Mucosa of rectum (tissue), 2 donors: ENCODE results near the gene STK36.

Experiments
- H3K27ac ChIP-seq, 2 donors: one replicate each; pipeline ENCODE4 v1.7.0; 2013; ENCODE audit warnings: inconsistent platforms in 2 of 2, low read depth in 2 of 2, low read length in 2 of 2
- H3K27me3 ChIP-seq, 2 donors: one replicate each; pipeline ENCODE4 v1.7.0; 2013; ENCODE audit warnings: low read length in 2 of 2; ENCODE audit not compliant: control insufficient read depth in 2 of 2, insufficient read depth in 2 of 2
- H3K36me3 ChIP-seq, 2 donors: one replicate each; pipeline ENCODE4 v1.7.0; 2013; ENCODE audit warnings: low read length in 2 of 2; ENCODE audit not compliant: control insufficient read depth in 2 of 2, insufficient read depth in 2 of 2
- H3K4me1 ChIP-seq, 2 donors: one replicate each; pipeline ENCODE4 v1.7.0; 2013; ENCODE audit warnings: low read length in 2 of 2, mild to moderate bottlenecking in 1 of 2; ENCODE audit not compliant: control insufficient read depth in 2 of 2, insufficient read depth in 2 of 2
- H3K4me3 ChIP-seq, 2 donors: one replicate each; pipeline ENCODE4 v1.7.0; 2013; ENCODE audit warnings: low read length in 2 of 2
- H3K9ac ChIP-seq, 2 donors: one replicate each; pipeline ENCODE4 v1.7.0; 2013; ENCODE audit warnings: low read length in 2 of 2, low read depth in 1 of 2, mild to moderate bottlenecking in 1 of 2
- H3K9me3 ChIP-seq, 2 donors: one replicate each; pipeline ENCODE4 v1.7.0; 2013; ENCODE audit warnings: low read length in 2 of 2; ENCODE audit not compliant: control insufficient read depth in 2 of 2
- donor health status: healthy.
- donor health status: Normal muscosa, but diverticular disease.

The STK36 gene

DNA sequence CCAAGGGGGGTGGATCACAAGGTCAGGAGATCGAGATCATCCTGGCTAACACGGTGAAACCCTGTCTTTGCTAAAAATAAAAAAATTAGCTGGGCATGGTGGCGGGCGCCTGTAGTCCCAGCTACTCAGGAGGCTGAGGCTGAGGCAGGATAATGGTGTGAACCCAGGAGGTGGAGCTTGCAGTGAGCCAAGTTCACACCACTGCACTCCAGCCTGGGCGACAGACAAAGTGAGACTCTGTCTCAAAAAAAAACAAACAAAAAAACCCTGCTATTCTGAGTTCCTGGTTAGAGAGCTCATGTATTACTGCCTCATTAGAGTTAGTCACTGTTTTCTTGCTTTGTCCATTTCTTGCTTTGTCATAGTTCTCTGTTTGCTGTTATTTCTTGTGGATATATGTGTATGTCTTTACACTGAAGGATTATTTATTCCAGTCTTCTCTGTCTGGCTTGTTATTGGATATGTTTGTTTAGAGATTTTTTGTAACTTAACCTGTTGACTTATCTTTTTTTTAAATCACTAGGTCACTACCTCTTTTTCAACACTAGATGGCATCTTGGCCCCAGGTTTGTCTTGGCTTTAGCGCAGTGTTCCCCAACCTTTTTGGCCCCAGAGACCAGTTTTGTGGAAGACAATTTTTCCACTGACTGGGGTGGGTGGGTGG, 55.7 kb downstream of the STK36 start:
- Histone ChIP-seq H3K4me1 (peaks cover 5 to 13% of the 10 kb centered on the region in 2 donors), H3K27ac (no peak overlapping the region), H3K9me3 (peaks cover 0 to 3% of the 10 kb centered on the region in 2 donors), H3K4me3 (no peak overlapping the region), H3K9ac (no peak overlapping the region), H3K27me3 (no peaks in the 10 kb centered on the region), H3K36me3 (peaks cover 0 to 2% of the 10 kb centered on the region in 2 donors)

DNA sequence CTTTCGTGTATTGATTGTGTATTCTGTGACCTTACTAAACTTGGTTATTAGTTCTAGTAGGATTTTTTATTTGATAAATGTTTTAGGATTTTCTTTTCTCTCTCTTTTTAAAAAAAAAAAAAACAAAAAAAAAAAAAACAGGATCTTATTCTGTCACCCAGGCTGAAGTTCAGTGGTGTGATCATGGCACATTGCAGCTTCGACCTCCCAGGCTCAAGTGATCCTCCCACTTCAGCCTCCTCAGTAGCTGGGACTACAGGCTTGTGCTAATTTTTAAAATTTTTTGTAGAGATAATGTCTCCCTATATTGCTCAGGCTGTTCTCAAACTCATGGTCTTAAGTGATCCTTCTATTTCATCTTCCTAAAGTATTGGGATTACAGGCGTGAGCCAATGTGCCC, 57.8 kb downstream of the STK36 start:
- no peak overlapping the region for H3K27ac ChIP-seq
- H3K9me3 ChIP-seq: peaks cover 0 to 3% of the 10 kb centered on the region in 2 donors
- H3K27me3 ChIP-seq: no peaks in the 10 kb centered on the region

DNA sequence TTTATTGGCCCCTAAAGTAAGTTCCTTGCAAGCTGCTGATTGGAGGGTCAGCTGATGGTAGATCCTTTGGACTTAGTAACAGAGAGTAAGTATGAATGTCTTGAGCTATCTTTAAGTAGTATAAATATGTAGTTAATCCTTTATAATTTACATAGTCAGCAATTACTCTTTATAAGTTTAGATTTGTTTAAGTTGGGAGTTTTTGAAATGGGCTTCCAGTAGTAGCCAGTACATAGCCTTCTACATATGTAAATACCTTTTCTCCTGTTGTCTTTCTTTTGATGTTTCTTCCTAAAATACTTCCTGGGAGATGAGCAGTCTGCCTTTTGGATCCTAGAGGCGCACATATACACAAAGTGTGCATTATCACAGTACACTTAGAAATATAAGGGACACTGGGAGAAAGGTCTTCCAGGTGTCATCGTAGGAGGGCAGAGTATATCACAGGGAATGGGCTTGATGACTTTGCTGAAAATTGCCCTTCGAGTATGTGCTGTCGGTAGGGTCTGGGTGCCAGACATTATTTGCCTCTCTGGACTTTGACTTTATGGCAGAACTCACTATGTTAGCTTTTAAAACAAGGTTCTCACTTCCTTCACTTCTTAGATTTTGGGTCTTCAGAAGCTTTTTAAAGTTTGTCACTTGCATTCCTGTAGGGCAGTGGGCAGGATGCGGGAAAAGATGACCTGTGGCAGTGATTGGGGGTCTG, 60.3 kb downstream of the STK36 start:
- Histone ChIP-seq H3K36me3 (peaks cover 0 to 2% of the 10 kb centered on the region in 2 donors), H3K27ac (peak overlapping the region; percentile 17 to 29), H3K9me3 (peaks cover 0 to 3% of the 10 kb centered on the region in 2 donors), H3K27me3 (no peaks in the 10 kb centered on the region), H3K4me1 (peaks cover 5 to 16% of the 10 kb centered on the region in 2 donors), H3K9ac (no peak overlapping the region), H3K4me3 (no peak overlapping the region)

More for the DNA sequence above, 57.8 kb downstream of the STK36 start:
- Histone ChIP-seq H3K4me3 (no peak overlapping the region), H3K36me3 (peaks cover 0 to 2% of the 10 kb centered on the region in 2 donors), H3K4me1 (peaks cover 5 to 16% of the 10 kb centered on the region in 2 donors), H3K9ac (no peak overlapping the region)

DNA sequence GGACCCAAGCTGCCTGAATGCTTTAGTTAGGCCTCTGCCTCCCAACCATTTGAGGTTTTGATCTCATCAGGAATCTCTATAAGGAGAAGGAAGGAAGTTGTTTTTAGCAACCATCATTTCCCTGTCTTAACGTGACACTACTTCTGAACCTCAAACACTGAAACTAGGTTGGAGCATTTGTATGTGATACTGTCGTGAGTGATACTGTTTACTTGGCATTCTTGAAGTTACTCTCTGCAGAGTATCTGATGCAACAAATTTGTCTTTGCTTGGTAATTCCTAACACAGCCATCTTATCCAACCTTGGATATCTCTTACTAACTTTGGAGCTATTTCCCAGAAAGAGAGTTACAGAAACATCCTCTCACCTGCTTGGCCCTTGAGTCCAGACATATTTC, 60.9 kb downstream of the STK36 start:
- H3K27ac ChIP-seq: peak overlapping the region in 1 of 2 donors; percentile 17
- peaks cover 5 to 16% of the 10 kb centered on the region in 2 donors for H3K4me1 ChIP-seq

DNA sequence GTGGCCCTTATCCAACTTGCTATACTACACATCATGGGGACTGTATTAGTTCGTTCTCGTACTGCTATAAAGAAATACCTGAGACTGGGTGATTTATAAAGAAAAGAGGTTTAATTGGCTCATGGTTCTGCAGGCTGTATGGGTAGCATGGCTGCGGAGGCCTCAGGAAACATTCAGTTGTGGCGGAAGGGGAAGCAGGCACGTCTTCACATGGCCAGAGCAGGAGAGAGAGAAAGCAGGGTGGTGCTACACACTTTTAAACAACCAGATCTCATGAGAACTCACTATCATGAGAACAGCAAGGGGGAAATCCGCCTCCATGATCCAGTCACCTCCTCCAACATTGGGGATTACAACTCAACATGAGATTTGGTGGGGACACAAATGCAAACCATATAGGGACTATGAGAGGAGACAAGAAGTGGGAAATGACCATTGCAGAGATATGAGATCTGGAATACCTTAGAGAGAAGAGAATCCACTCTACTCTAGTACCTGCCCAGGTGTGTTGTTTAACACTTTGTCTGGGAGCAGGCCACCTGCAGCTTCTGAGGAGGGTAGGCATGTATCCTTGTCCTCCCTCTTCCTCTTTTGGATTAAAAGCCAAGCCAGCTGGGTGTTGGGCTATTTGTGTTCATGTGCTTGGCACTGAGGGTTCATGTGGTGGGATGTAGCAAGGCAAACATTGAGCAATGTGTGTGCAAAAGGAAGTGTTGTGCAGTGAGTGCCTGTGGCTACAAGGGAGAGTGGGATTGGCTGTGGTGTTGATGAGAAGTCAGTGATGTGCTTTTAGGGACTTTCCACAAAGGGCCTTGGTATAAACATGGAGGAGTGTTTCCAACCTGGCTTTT, 61.5 kb downstream of the STK36 start:
- Histone ChIP-seq H3K4me3 (no peak overlapping the region), H3K27me3 (no peaks in the 10 kb centered on the region), H3K4me1 (peaks cover 5 to 16% of the 10 kb centered on the region in 2 donors), H3K36me3 (peaks cover 7 to 10% of the 10 kb centered on the region in 2 donors), H3K27ac (peak overlapping the region in 1 of 2 donors; percentile 17), H3K9ac (no peak overlapping the region), H3K9me3 (no peaks in the 10 kb centered on the region)

More for the DNA sequence above, 60.9 kb downstream of the STK36 start:
- H3K9me3 ChIP-seq: peaks cover 0 to under 1% of the 10 kb centered on the region in 2 donors
- H3K27me3 ChIP-seq: no peaks in the 10 kb centered on the region
- no peak overlapping the region for H3K9ac ChIP-seq
- H3K4me3 ChIP-seq: no peak overlapping the region
- peaks cover 1 to 5% of the 10 kb centered on the region in 2 donors for H3K36me3 ChIP-seq

DNA sequence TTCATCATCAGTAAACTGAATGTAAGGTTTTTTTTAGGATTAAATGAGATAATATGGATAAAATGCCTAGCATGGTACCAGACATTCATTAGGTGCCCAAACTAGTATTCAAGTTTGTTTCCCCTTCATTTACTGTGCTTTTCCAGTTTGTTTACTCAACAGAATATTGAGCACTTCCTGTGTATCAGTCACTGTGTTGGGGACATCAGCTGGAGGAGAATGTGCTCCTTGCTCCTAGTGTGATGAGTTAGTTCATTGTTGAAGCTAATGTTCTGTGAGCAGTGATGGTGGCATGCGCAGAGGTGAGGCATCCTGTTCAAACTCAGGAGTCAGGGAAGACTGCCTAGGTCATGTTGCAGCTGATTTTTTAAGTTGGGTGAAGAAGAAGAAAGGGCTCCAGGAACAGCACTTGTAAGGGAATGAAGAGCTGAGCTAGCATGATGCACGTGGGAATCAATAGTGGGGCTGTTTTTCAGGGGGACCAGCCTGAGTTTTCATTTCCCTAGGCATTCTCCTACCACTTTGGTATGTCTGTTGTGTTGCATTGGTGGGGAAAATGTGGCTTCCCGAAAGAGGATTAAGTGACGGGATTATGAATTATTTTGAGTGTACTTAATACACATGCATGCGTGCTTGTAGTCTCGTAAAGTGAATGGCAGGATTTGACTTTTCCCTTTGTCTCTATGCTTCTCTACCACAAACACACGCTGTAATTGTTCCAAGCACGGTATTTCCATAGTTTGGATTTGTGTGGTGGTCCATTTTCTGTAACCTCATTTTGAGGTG, 62.5 kb downstream of the STK36 start:
- Histone ChIP-seq H3K27me3 (no peaks in the 10 kb centered on the region), H3K36me3 (peaks cover 13 to 18% of the 10 kb centered on the region in 2 donors), H3K9ac (no peak overlapping the region), H3K4me3 (no peak overlapping the region), H3K4me1 (peaks cover 5 to 16% of the 10 kb centered on the region in 2 donors), H3K27ac (no peak overlapping the region), H3K9me3 (no peaks in the 10 kb centered on the region)

DNA sequence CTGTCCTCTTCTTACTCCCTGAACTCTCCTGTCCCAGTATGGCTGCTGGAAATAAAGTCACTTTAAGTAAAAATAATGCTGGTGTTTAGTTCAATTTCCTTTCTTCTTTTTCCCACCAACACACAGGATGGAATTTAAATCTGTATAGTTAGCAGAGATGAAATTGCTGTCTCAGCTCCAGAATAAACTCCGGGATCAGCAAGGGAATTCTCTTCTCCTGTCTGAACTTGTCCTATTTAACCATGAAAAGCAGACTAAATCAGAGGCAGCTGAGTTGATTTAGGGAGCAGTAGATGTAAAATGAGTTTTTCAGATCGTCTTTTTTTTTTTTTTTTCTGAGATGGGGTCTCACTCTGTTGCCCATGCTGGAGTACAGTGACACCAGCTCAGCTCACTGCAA, 64.6 kb downstream of the STK36 start:
- H3K9ac ChIP-seq: no peak overlapping the region

DNA sequence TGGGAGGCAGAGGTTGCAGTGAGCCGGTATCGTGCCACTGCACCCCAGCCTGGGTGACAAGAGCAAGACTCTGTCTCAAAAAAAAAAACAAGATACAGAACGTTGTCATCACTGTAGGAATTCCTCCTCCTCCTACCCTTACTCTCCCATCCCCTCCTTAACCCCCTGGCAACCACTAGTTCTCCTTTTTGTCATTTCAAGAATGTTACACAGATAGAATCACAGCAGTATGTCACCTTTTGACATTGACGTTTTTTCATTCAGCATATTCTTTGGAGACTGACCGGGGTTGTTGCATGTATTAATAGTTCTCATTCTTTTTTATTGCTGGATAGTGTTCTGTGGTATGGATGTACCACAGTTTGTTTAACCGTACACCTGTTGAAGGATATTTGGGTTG, 71.2 kb downstream of the STK36 start:
- H3K4me1 ChIP-seq: no peaks in the 10 kb centered on the region
- no peak overlapping the region for H3K4me3 ChIP-seq
- H3K27me3 ChIP-seq: no peaks in the 10 kb centered on the region
- no peaks in the 10 kb centered on the region for H3K9me3 ChIP-seq
- H3K9ac ChIP-seq: no peak overlapping the region
- peaks cover 41 to 49% of the 10 kb centered on the region in 2 donors for H3K36me3 ChIP-seq
- no peak overlapping the region for H3K27ac ChIP-seq

More for the DNA sequence above, 64.6 kb downstream of the STK36 start:
- H3K27me3 ChIP-seq: no peaks in the 10 kb centered on the region
- no peaks in the 10 kb centered on the region for H3K9me3 ChIP-seq
- no peak overlapping the region for H3K4me3 ChIP-seq
- H3K36me3 ChIP-seq: peaks cover 22 to 27% of the 10 kb centered on the region in 2 donors
- peaks cover 4 to 15% of the 10 kb centered on the region in 2 donors for H3K4me1 ChIP-seq
- H3K27ac ChIP-seq: no peak overlapping the region

DNA sequence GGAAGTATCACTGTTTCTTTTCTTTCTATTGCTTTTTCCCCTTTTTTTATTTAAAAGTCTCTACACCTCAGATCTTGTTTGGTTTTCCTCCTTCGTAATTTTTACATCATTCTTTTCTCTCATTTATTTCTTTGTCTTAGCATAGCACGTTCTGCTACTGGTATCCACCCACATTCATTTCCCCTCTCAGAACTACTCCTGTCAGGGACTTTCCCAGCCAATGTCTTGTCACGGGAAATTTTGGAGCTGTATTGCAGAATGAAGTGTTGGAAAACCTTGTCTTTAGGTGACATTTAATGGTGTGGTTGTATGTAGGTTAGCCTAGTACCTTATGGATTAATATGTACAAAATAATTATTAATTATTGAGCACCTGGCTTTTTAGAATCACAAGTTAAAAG, 72.7 kb downstream of the STK36 start:
- H3K9ac ChIP-seq: no peak overlapping the region
- no peaks in the 10 kb centered on the region for H3K4me1 ChIP-seq
- no peak overlapping the region for H3K4me3 ChIP-seq
- no peaks in the 10 kb centered on the region for H3K9me3 ChIP-seq
- no peak overlapping the region for H3K27ac ChIP-seq
- no peaks in the 10 kb centered on the region for H3K27me3 ChIP-seq
- peaks cover 42 to 51% of the 10 kb centered on the region in 2 donors for H3K36me3 ChIP-seq
